Caco-2 (cell line): Measurements from ENCODE around the gene IGSF11. TPM values are rescaled to one million over a fixed set of nuclear protein-coding genes. Genes with fewer than 3 reads are reported as not detected.

Experiments used
- BruUV-seq: library from RNA; stranded (reverse); fragments of 400-500 nt; replicated peaks from 2 replicates; lab custom pipeline; 2021; lab: Mats Ljungman, UMichigan
- CTCF ChIA-PET: fragments of 300-600 bp; sonication (Branson Sonifier 250); formaldehyde crosslinking; loops from one replicate; lab custom pipeline; 2022; ENCODE audit warnings: antibody characterized with exemption; lab: Charles Lee
- POLR2A ChIA-PET: fragments of 300-600 bp; sonication (Branson Sonifier 250); formaldehyde crosslinking; loops from one replicate; lab custom pipeline; 2022; ENCODE audit warnings: antibody characterized with exemption; lab: Charles Lee
- DNase-seq, 2 experiments: peaks; one replicate each; pipeline versions ENCODE4 v3.0.0 to v3.0.0-alpha.2; 2020 to 2022
- H3K27me3 ChIP-seq: replicated peaks from 2 replicates; pipeline ENCODE4 v1.6.0; 2011; ENCODE audit warnings: low read length; ENCODE audit not compliant: control insufficient read depth, insufficient read depth
- H3K36me3 ChIP-seq: 2 replicates; pipeline ENCODE4 v1.5.1; 2011; ENCODE audit warnings: low read length; ENCODE audit not compliant: control insufficient read depth, insufficient read depth
- H3K4me1 ChIP-seq: fragments of 250-450 bp; sonication (Bioruptor Pico); 2 replicates; pipeline ENCODE4 v1.5.1; 2020; ENCODE audit warnings: mild to moderate bottlenecking
- H3K4me3 ChIP-seq: 2 replicates; pipeline ENCODE4 v1.5.1; 2011; ENCODE audit warnings: low read depth, mild to moderate bottlenecking, control low read depth, low read length
- H3K9me3 ChIP-seq: fragments of 250-450 bp; sonication (Bioruptor Pico); 2 replicates; pipeline ENCODE4 v1.5.1; 2020; ENCODE audit warnings: mild to moderate bottlenecking, moderate library complexity
- H3K27ac Mint-ChIP-seq: one replicate; pipeline ENCODE4 v1.8.0; 2022; ENCODE audit warnings: mixed read lengths; ENCODE audit not compliant: unreplicated experiment
- H3K27me3 Mint-ChIP-seq: one replicate; pipeline ENCODE4 v1.8.0; 2022; ENCODE audit warnings: mixed read lengths; ENCODE audit not compliant: insufficient read depth, unreplicated experiment
- H3K36me3 Mint-ChIP-seq: one replicate; pipeline ENCODE4 v1.8.0; 2022; ENCODE audit warnings: mild to moderate bottlenecking, mixed read lengths; ENCODE audit not compliant: insufficient read depth, unreplicated experiment
- H3K4me1 Mint-ChIP-seq: one replicate; pipeline ENCODE4 v1.8.0; 2022; ENCODE audit warnings: low read depth, mixed read lengths; ENCODE audit not compliant: unreplicated experiment
- H3K4me3 Mint-ChIP-seq: one replicate; pipeline ENCODE4 v1.8.0; 2022; ENCODE audit warnings: mild to moderate bottlenecking, moderate library complexity, mixed read lengths; ENCODE audit not compliant: unreplicated experiment
- H3K9me3 Mint-ChIP-seq: one replicate; pipeline ENCODE4 v1.8.0; 2022; ENCODE audit warnings: mixed read lengths; ENCODE audit not compliant: unreplicated experiment
- CTCF ChIP-seq, 2 experiments: fragments of 200-600 bp in 1 of 2; IDR thresholded peaks; 1 replicate in 1 of 2; 2 replicates in 1 of 2; pipeline versions ENCODE4 v1.5.1 to v1.8.0; 2011 to 2022; ENCODE audit warnings: antibody characterized with exemption in 1 of 2, control low read depth in 1 of 2, inconsistent platforms in 1 of 2, low read depth in 1 of 2, low read length in 1 of 2, mild to moderate bottlenecking in 1 of 2, moderate library complexity in 1 of 2; ENCODE audit not compliant: insufficient read depth in 1 of 2, severe bottlenecking in 1 of 2, unreplicated experiment in 1 of 2
- intact Hi-C: fragments of 100-400 bp; cut with micrococcal nuclease; formaldehyde crosslinking; loops from one replicate; pipeline ENCODE4 v1.10.0; 2022; ENCODE audit not compliant: unreplicated experiment
- total RNA-seq: library from RNA; stranded (reverse); gene quantifications from 2 replicates; pipeline ENCODE4 v1.2.3, GENCODE V29; 2022

Gene IGSF11
- total RNA-seq, 1 experiment from 2014 or later, result 0.41 TPM

GRCh38 chr3:118946449-118946848, 88.2 kb downstream of the IGSF11 start:
- H3K4me3 ChIP-seq, result no peak overlapping the region
- no peaks in the 10 kb centered on the region for H3K36me3 ChIP-seq
- Mint-ChIP-seq H3K27me3 (no peaks in the 10 kb centered on the region), H3K4me1 (no peaks in the 10 kb centered on the region), H3K9me3 (no peaks in the 10 kb centered on the region), H3K27ac (no peak overlapping the region), H3K36me3 (no peaks in the 10 kb centered on the region), H3K4me3 (no peak overlapping the region)
- TF ChIP-seq CTCF (IDR thresholded peaks at IDR 0.05; ENCODE audit: insufficient read depth in 1 of 2, low read depth in 1 of 2, low read length in 1 of 2, severe bottlenecking in 1 of 2, unreplicated experiment in 1 of 2), result no peak
- BruUV-seq, result no TSS peak
- no peaks in the 10 kb centered on the region for H3K27me3 ChIP-seq
- POLR2A ChIA-PET, result no interaction called here
- peaks cover 7% of the 10 kb centered on the region; the same call in 1 of the 2 replicates for H3K4me1 ChIP-seq
- intact Hi-C loops, result loop anchor here (10.0 kb wide), 1 partner anchor 88 kb away; the partner anchor contains the start of gene IGSF11
- DNase-seq, result no peak
- no peaks in the 10 kb centered on the region for H3K9me3 ChIP-seq
- CTCF ChIA-PET, result no interaction called here

GRCh38 chr3:118945834-118946233, 88.8 kb downstream of the IGSF11 start:
- Mint-ChIP-seq H3K27me3 (no peaks in the 10 kb centered on the region), H3K36me3 (no peaks in the 10 kb centered on the region), H3K4me1 (no peaks in the 10 kb centered on the region), H3K4me3 (no peak overlapping the region), H3K9me3 (no peaks in the 10 kb centered on the region), H3K27ac (no peak overlapping the region)
- no peak overlapping the region for H3K4me3 ChIP-seq
- ChIA-PET POLR2A (no interaction called here), CTCF (interaction anchor here (0.5 kb wide), 1 partner anchor 133 kb away, joined by 3 read pairs; no protein-coding TSS in a partner anchor)
- peaks cover 7% of the 10 kb centered on the region; the same call in 1 of the 2 replicates for H3K4me1 ChIP-seq
- H3K9me3 ChIP-seq, result no peaks in the 10 kb centered on the region
- H3K36me3 ChIP-seq, result no peaks in the 10 kb centered on the region
- no TSS peak for BruUV-seq
- DNase-seq, result no peak
- H3K27me3 ChIP-seq, result no peaks in the 10 kb centered on the region
- no peak for TF ChIP-seq CTCF (IDR thresholded peaks at IDR 0.05; ENCODE audit: insufficient read depth in 1 of 2, low read depth in 1 of 2, low read length in 1 of 2, severe bottlenecking in 1 of 2, unreplicated experiment in 1 of 2)
- intact Hi-C loops, result loop anchor here (10.0 kb wide), 1 partner anchor 89 kb away; the partner anchor contains the start of gene IGSF11

GRCh38 chr3:118943597-118943996, 91.0 kb downstream of the IGSF11 start:
- Histone ChIP-seq H3K4me1 (peaks cover 3% of the 10 kb centered on the region; the same call in 1 of the 2 replicates), H3K27me3 (no peaks in the 10 kb centered on the region), H3K9me3 (no peaks in the 10 kb centered on the region), H3K36me3 (no peaks in the 10 kb centered on the region), H3K4me3 (no peak overlapping the region)
- Mint-ChIP-seq H3K36me3 (no peaks in the 10 kb centered on the region), H3K9me3 (no peaks in the 10 kb centered on the region), H3K4me3 (no peak overlapping the region), H3K27ac (no peak overlapping the region), H3K27me3 (peaks cover 2% of the 10 kb centered on the region), H3K4me1 (peaks cover 3% of the 10 kb centered on the region)
- TF ChIP-seq CTCF (IDR thresholded peaks at IDR 0.05; ENCODE audit: insufficient read depth in 1 of 2, low read depth in 1 of 2, low read length in 1 of 2, severe bottlenecking in 1 of 2, unreplicated experiment in 1 of 2), result no peak
- CTCF ChIA-PET, result no interaction called here
- POLR2A ChIA-PET, result no interaction called here
- no peak for DNase-seq
- intact Hi-C loops, result loop anchor here (10.0 kb wide), 1 partner anchor 91 kb away; the partner anchor contains the start of gene IGSF11
- no TSS peak for BruUV-seq
